ENCODE measurements around the gene PSMD9. TPM values are rescaled to one million over a fixed set of nuclear protein-coding genes. Genes with fewer than 3 reads are reported as not detected.

The PSMD9 gene
- total RNA-seq, 4 donors from 2014 or later, result 21.7 to 57.3 (median 46.2) TPM

DNA sequence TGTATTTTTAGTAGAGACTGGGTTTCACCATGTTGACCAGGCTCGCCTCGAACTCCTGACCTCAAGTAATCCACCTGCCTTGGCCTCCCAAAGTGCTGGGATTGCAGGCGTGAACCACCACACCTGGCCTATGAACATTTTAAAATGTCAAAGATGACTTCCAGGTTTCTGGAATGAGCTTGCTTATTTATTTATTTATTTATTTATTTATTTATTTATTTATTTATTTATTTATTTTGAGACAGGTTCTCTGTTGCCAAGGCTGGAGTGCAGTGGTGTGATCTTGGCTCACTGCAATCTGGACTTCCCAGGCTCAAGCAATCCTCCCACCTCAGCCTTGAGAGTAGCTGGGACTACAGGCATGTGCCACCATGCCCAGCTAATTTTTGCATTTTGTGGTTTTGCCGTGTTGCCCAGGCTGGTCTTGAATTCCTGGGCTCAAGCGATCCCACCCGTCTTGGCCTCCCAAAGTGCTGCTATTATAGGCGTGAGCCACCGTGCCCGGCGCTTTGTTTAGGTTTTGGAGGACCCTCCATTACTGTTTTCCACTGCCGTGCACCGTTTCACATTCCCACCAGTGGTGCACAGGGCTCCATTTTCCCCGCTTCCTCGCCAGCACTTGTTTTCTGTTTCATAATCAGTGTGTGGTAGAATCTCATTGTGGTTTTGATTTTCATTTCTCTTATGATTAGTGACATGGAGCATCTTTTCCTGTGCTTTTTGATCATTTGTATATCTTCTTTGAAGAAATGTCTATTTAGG, 23.4 kb downstream of the PSMD9 start:
- intact Hi-C loops (cut with DNase I; ENCODE audit: low total_unique reads), result no loop called here
- no peaks in the 10 kb centered on the region for H3K9me3 ChIP-seq
- TF ChIP-seq EP300 (IDR thresholded peaks at IDR 0.05; ENCODE audit: low read depth), result no peak
- no peak for TF ChIP-seq POLR2AphosphoS5 (IDR thresholded peaks at IDR 0.05)
- TF ChIP-seq, protein P1, sequence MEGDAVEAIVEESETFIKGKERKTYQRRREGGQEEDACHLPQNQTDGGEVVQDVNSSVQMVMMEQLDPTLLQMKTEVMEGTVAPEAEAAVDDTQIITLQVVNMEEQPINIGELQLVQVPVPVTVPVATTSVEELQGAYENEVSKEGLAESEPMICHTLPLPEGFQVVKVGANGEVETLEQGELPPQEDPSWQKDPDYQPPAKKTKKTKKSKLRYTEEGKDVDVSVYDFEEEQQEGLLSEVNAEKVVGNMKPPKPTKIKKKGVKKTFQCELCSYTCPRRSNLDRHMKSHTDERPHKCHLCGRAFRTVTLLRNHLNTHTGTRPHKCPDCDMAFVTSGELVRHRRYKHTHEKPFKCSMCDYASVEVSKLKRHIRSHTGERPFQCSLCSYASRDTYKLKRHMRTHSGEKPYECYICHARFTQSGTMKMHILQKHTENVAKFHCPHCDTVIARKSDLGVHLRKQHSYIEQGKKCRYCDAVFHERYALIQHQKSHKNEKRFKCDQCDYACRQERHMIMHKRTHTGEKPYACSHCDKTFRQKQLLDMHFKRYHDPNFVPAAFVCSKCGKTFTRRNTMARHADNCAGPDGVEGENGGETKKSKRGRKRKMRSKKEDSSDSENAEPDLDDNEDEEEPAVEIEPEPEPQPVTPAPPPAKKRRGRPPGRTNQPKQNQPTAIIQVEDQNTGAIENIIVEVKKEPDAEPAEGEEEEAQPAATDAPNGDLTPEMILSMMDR (IDR thresholded peaks at IDR 0.05), result no peak
- no peak for TF ChIP-seq POLR2A (IDR thresholded peaks at IDR 0.05)
- in situ Hi-C loops (cut with MboI; ENCODE audit: low pct_ligation_motif_present in 1 of 4, low pct_unique_long_range_greater_than_20kb in 1 of 4, low sequenced_read_pairs in 3 of 4), result loop anchor here in 1 of 4 donors (25.0 kb wide), 1 partner anchor 275 kb away; the partner anchor contains the start of gene LRRC43
- no peak overlapping the region for H3K4me3 ChIP-seq
- DNase-seq, result no peak
- no peaks in the 10 kb centered on the region for H3K4me1 ChIP-seq
- WGBS, 2 donors (ENCODE audit: low coverage in 1 of 2), result 88 to 100% methylated on average over 4 to 14 of the region's 14 CpGs
- peaks cover 0 to 34% (median 14%) of the 10 kb centered on the region in 4 donors for H3K36me3 ChIP-seq
- H3K27me3 ChIP-seq, result no peaks in the 10 kb centered on the region
- no peak overlapping the region for H3K27ac ChIP-seq

- Histone ChIP-seq H3K4me3 (no peak overlapping the region), H3K27me3 (no peaks in the 10 kb centered on the region), H3K27ac (no peak overlapping the region), H3K9me3 (no peaks in the 10 kb centered on the region), H3K4me1 (peaks cover 3 to 12% (median 8%) of the 10 kb centered on the region in 4 donors), H3K36me3 (peaks cover 0 to 28% (median 11%) of the 10 kb centered on the region in 4 donors)
- no peak for TF ChIP-seq POLR2AphosphoS5 (IDR thresholded peaks at IDR 0.05)
- TF ChIP-seq, protein P1 (IDR thresholded peaks at IDR 0.05), result no peak
- no peak for TF ChIP-seq EP300 (IDR thresholded peaks at IDR 0.05; ENCODE audit: low read depth)
- no peak for TF ChIP-seq POLR2A (IDR thresholded peaks at IDR 0.05)
- no peak for DNase-seq
- 74 to 81% methylated on average over 3 to 5 of the region's 5 CpGs for WGBS, 2 donors (ENCODE audit: low coverage in 1 of 2)
- in situ Hi-C loops (cut with MboI; ENCODE audit: low pct_ligation_motif_present in 1 of 4, low pct_unique_long_range_greater_than_20kb in 1 of 4, low sequenced_read_pairs in 3 of 4) (loop anchor here in 1 of 4 donors (25.0 kb wide), 1 partner anchor 271 kb away; the partner anchor contains the start of gene LRRC43), intact Hi-C loops (cut with DNase I; ENCODE audit: low total_unique reads) (no loop called here)
These were observed 27.3 kb downstream of the PSMD9 start for GRCh38 chr12:121915841-121916321.

DNA sequence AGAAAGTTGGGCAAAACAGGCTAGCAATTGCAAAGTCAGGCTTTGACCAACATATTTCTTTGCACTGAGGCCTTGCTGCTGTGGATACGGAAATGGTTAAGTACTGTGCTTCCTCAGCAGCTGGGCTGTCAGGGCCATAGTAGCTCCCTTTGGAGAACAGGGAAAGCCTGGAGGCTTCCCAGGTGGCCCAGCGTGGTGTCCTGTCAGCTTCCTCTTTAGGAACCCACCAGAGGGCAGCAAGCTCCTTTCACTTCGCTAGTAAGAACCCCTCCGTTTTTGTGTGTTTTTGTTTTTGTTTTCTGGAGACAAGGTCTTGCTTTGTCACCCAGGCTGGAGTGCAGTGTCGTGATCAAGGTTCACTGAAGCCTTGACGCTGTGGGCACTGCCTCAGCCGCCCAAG, 28.1 kb downstream of the PSMD9 start:
- intact Hi-C loops (cut with DNase I; ENCODE audit: low total_unique reads), result no loop called here
- Histone ChIP-seq H3K4me1 (peaks cover 3 to 12% (median 8%) of the 10 kb centered on the region in 4 donors), H3K27ac (no peak overlapping the region), H3K9me3 (no peaks in the 10 kb centered on the region), H3K27me3 (no peaks in the 10 kb centered on the region), H3K4me3 (no peak overlapping the region), H3K36me3 (peaks cover 0 to 21% (median 10%) of the 10 kb centered on the region in 4 donors)
- 79% methylated on average over 7 of the region's 7 CpGs; no CpG with 5 or more reads in 1 of the 2 donors for WGBS, 2 donors (ENCODE audit: low coverage in 1 of 2)
- TF ChIP-seq, protein P1 (IDR thresholded peaks at IDR 0.05), result no peak
- TF ChIP-seq EP300 (IDR thresholded peaks at IDR 0.05; ENCODE audit: low read depth) (no peak), POLR2AphosphoS5 (IDR thresholded peaks at IDR 0.05) (no peak), POLR2A (IDR thresholded peaks at IDR 0.05) (no peak)
- in situ Hi-C loops (cut with MboI; ENCODE audit: low pct_ligation_motif_present in 1 of 4, low pct_unique_long_range_greater_than_20kb in 1 of 4, low sequenced_read_pairs in 3 of 4), result loop anchor here in 1 of 4 donors (25.0 kb wide), 1 partner anchor 271 kb away; the partner anchor contains the start of gene LRRC43
- no peak for DNase-seq

DNA sequence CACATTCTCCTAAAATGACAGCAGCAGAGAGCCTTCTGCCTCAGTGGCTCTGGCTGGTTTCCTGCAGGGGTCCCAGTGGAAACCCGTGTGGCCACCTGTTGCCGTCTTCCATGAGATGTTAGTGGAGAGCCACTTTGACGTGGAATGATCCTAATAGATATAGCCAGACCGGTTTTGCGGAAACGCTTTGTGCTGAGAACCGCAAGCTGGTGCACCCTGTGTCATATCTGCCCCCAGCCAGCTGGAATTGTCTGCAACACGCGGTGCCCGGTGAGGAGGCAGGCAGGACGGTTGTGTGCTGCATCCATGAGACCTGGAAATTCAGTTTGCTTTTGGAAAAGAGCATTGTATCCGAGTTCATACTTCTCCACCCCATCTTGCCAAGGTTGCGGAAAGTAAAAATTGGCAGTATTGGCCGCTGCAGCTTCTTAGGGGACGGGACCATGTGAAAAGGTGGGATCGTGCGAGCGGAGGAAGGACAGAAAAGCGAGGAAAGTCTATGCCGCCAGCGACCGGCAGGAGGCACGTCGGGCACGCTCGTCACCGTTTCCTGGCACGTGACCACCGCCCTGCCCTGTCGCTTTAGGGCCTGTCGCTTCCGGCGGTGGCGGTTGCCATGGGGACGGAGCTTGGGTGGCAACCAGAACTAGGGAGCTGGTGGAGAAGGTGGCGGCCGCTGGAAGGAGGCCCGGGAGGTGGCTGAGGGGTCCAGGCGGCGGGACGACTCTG, 29.5 kb downstream of the PSMD9 start, which contains the start of gene CFAP251:
Gene CFAP251, plus strand, starts transcription at position 643 of the 729 bp plus-strand sequence. CDS start 2,714 bp downstream, outside the sequence.
- peaks cover 3 to 12% (median 8%) of the 10 kb centered on the region in 4 donors for H3K4me1 ChIP-seq
- TF ChIP-seq POLR2AphosphoS5 (IDR thresholded peaks at IDR 0.05) (peak in 2 of 3 donors; percentile 58 to 65), POLR2A (IDR thresholded peaks at IDR 0.05) (peak; percentile 34), EP300 (IDR thresholded peaks at IDR 0.05; ENCODE audit: low read depth) (no peak)
- TF ChIP-seq, protein P1 (IDR thresholded peaks at IDR 0.05), result peak; percentile 64 to 94 (median 76)
- H3K9me3 ChIP-seq, result no peaks in the 10 kb centered on the region
- H3K4me3 ChIP-seq, result peak within 1 kb of the TSS; percentile 20 to 56 (median 37)
- in situ Hi-C loops (cut with MboI; ENCODE audit: low pct_ligation_motif_present in 1 of 4, low pct_unique_long_range_greater_than_20kb in 1 of 4, low sequenced_read_pairs in 3 of 4) (loop anchor here in 1 of 4 donors (25.0 kb wide), 1 partner anchor 269 kb away; the partner anchor contains the start of gene LRRC43), intact Hi-C loops (cut with DNase I; ENCODE audit: low total_unique reads) (no loop called here)
- peaks cover 0 to 18% (median 9%) of the 10 kb centered on the region in 4 donors for H3K36me3 ChIP-seq
- peak; percentile 99 for DNase-seq
- H3K27me3 ChIP-seq, result no peaks in the 10 kb centered on the region
- peak within 1 kb of the TSS; percentile 14 to 63 (median 41) for H3K27ac ChIP-seq
- 22% methylated on average over 41 of the region's 41 CpGs; no CpG with 5 or more reads in 1 of the 2 donors for WGBS, 2 donors (ENCODE audit: low coverage in 1 of 2)

Measured in transverse colon (tissue), 4 donors.